Measurements from ENCODE around the gene WAC.

The WAC gene

DNA sequence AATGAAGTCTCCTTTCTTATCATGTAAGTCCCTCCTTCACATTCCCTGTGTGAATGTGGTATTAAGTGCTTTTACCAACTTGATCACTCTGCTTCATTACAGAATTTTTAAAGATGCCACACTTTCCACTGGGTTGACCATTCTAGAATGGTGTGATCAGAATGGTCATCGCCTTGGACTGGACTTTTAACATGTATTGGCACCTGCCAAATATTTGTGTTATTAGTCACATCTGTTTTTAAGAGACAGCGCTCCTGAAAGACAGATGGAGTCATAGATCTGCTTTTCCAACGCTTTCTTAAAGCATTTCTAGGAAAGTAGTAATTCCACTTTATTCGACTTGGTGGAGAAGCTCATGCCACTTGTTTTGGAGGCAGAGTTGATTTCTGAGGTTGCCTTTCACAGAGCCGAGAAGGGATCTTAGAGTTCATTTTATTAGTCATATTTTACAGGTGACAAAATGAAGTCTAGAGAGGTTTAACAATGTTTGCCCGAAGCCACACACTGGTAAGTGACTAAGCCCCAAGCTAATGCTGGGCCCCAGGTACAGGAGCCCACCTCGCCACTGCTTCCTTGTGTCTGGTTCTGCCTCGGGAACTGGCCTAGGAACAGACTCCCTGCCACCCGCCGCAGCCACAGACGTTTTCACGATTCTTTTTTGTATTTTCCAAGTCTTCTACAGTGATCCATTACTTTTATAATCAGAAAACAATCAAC lies 134.0 kb downstream of the WAC start:
- DNase-seq (ENCODE audit: low read depth in 2 of 2), result no peak

DNA sequence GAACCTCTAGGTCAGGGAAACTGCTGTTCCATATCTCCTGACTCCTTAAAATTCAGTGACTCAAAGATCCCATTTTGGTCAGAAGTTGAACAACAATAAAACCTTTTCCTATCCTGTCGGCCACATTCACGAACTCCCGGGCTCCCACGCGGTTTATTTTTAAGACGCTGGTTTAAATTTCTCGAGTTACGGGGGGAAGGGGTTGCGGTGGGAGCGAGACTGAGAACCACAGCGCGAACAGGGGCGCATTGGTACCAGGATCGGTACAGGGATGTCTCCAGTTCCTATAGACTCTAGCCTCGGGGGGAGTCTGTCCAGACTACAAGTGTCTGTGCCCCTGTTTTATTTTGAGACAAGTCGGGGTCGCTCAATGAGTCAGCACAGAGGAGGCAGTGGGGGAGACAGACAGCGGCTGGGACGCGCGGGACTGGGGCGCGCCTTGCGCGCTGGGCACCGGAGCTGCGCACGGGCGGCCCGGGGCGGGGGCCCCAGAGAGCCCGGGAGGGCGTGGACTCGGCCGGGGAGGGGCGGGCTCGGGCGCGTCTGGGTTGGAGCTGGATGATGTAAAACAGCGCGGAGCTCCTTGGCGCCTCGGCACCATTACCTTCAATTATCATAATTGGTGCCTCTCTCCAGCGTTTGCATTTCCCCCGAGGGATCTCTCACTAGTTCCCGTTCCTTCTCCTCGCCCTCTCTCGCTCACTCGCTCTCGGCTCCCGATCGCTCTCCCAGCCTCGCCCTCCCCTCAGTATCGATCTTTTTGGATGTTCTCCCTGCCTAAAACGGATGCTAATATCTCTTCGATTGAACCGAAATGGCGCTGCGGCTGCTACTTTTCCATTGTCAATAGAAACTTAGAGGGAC lies 135.7 kb downstream of the WAC start:
- no peak for DNase-seq (ENCODE audit: low read depth in 2 of 2)

DNA sequence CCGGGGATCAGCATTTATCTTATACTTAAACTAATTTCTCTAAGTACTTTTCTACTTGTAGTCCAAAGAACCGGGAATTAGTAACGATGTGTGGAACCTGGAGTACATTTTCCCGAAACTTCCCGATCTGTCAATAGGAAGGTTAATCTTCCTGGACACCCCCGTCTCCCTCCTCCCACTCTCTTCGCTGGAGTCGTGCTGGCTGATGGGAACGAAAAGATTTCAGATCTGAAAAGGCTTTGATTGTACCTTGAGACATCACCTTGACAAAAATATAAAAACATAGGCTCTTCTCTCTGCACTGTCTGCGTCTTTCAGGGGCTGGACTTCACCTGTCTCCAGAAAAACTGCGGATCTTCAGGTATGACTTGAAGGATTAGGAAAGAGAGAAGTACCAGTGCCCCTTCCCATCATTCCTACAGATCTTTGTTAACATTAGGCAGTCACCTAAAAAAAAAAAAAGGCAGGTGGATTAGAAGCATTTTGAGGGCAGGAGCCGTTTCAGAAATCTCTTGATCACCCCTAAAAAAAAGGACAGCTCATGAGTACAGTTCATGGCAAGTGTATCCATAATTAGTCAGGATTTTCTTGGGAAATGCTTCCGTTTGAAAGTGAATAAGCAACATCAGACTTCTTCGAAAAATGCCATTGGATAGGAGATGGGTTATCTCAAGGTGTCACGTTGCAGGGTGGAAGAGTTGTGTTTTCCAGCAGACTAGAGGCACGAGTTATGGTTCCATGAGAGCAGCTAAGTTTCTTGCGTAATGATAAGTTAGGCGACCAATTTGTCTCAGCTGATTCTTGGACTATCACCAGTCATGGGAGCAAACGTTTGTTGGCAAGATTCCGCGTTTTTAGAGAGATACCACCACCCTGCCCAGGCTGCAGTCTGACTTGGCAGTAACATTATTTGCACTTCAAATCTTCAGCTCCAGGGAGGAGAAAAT lies 136.6 kb downstream of the WAC start:
- DNase-seq (ENCODE audit: low read depth in 2 of 2), result no peak
